Endothelial cell of umbilical vein (primary cell): ENCODE results near the gene ANAPC16. TPM values are rescaled to one million over a fixed set of nuclear protein-coding genes. Genes with fewer than 3 reads are reported as not detected.

ENCODE experiments used
- BruUV-seq: library from RNA; stranded (reverse); fragments of 400-500 nt; replicated peaks from 2 replicates; lab custom pipeline; 2021; lab: Mats Ljungman, UMichigan
- CTCF ChIA-PET: fragments of 300-600, 350-600 bp; sonication (Branson Sonifier 250); formaldehyde crosslinking; loops from one replicate; lab custom pipeline; 2021; ENCODE audit warnings: antibody characterized with exemption, inconsistent platforms; lab: Charles Lee
- POLR2A ChIA-PET: fragments of 300-600, 350-600 bp; sonication (Branson Sonifier 250); formaldehyde crosslinking; loops from one replicate; lab custom pipeline; 2021; ENCODE audit warnings: antibody characterized with exemption, inconsistent platforms; lab: Charles Lee
- DNase-seq: peaks from one replicate; pipeline ENCODE4 v3.0.0-alpha.2; 2011; ENCODE audit warnings: low read depth, low spot score
- FAIRE-seq: peaks from 2 replicates; lab custom pipeline; 2011; peaks lifted over from hg19 to GRCh38; lab: Jason Lieb, UNC
- H2AFZ ChIP-seq: 2 replicates; pipeline ENCODE4 v1.6.0; 2012; ENCODE audit warnings: low read depth, low read length, control low read depth, inconsistent platforms
- H3K27ac ChIP-seq: 2 replicates; pipeline ENCODE4 v1.5.1; 2011; ENCODE audit warnings: low read depth, mild to moderate bottlenecking, control low read depth, low read length, moderate library complexity; ENCODE audit not compliant: insufficient read depth
- H3K27me3 ChIP-seq, 2 experiments: 2 replicates each; pipeline versions ENCODE4 v1.6.0 to v1.6.1; 2011; ENCODE audit warnings: low read length in 2 of 2, mixed read lengths in 1 of 2; ENCODE audit not compliant: control insufficient read depth in 2 of 2, insufficient read depth in 2 of 2
- H3K36me3 ChIP-seq, 2 experiments: 2 replicates in 1 of 2; 3 replicates in 1 of 2; pipeline ENCODE4 v1.5.1; 2011; ENCODE audit warnings: low read length in 2 of 2, mild to moderate bottlenecking in 1 of 2, moderate library complexity in 1 of 2; ENCODE audit not compliant: control insufficient read depth in 2 of 2, insufficient read depth in 2 of 2; ENCODE audit errors: extremely low read depth in 1 of 2
- H3K4me1 ChIP-seq: 3 replicates; pipeline ENCODE4 v1.5.1; 2011; ENCODE audit warnings: mild to moderate bottlenecking, low read length; ENCODE audit not compliant: control insufficient read depth, insufficient read depth; ENCODE audit errors: extremely low read depth
- H3K4me2 ChIP-seq: 2 replicates; pipeline ENCODE4 v1.6.1; 2011; ENCODE audit warnings: low read length, control low read depth, mixed read lengths; ENCODE audit not compliant: insufficient read depth
- H3K4me3 ChIP-seq, 3 experiments: fragments of 200-600 bp in 1 of 3; sonication (generic), shearing (Covaris generic) in 1 of 3; replicated peaks in 1 of 3; 2 replicates each; pipeline ENCODE4 v1.5.1; 2011 to 2016; ENCODE audit warnings: control low read depth in 3 of 3, low read length in 3 of 3, mild to moderate bottlenecking in 2 of 3, inconsistent platforms in 1 of 3, low read depth in 1 of 3, moderate library complexity in 1 of 3; ENCODE audit not compliant: insufficient read depth in 1 of 3
- H3K79me2 ChIP-seq: 2 replicates; pipeline ENCODE4 v1.6.0; 2012; ENCODE audit warnings: low read length, inconsistent platforms; ENCODE audit not compliant: control insufficient read depth, insufficient read depth
- H3K9ac ChIP-seq: replicated peaks from 2 replicates; pipeline ENCODE3; 2011; ENCODE audit warnings: low read length, control low read depth; ENCODE audit not compliant: insufficient read depth; ENCODE audit errors: extremely low read depth
- H3K9me1 ChIP-seq: replicated peaks from 3 replicates; pipeline ENCODE4 v1.6.0; 2011; ENCODE audit warnings: mild to moderate bottlenecking, low read length; ENCODE audit not compliant: control insufficient read depth, insufficient read depth; ENCODE audit errors: extremely low read depth
- H3K9me3 ChIP-seq: replicated peaks from 2 replicates; pipeline ENCODE4 v1.5.1; 2012; ENCODE audit warnings: low read length, inconsistent platforms; ENCODE audit not compliant: control insufficient read depth, insufficient read depth
- H4K20me1 ChIP-seq: replicated peaks from 2 replicates; pipeline ENCODE3; 2011; ENCODE audit warnings: mild to moderate bottlenecking, low read length; ENCODE audit not compliant: control insufficient read depth, insufficient read depth; ENCODE audit errors: extremely low read depth
- CTCF ChIP-seq, 2 donors: IDR thresholded peaks; 1 replicate in 1 of 2; 2 replicates in 1 of 2; pipeline ENCODE4 v1.5.1; 2011; ENCODE audit warnings: low read length in 2 of 2, mild to moderate bottlenecking in 2 of 2, moderate library complexity in 2 of 2, control low read depth in 1 of 2, inconsistent platforms in 1 of 2, low read depth in 1 of 2; ENCODE audit not compliant: insufficient read depth in 1 of 2; ENCODE audit errors: extremely low read depth in 1 of 2
- EZH2 ChIP-seq: IDR thresholded peaks from 2 replicates; pipeline ENCODE4 v1.6.1; 2012; ENCODE audit warnings: borderline replicate concordance, low read depth, mild to moderate bottlenecking, moderate library complexity, low read length, inconsistent platforms; ENCODE audit not compliant: severe bottlenecking
- JUN ChIP-seq: IDR thresholded peaks from 2 replicates; pipeline ENCODE4 v1.6.1; 2011; ENCODE audit warnings: borderline replicate concordance, low read depth; ENCODE audit not compliant: insufficient read length, insufficient read depth
- MYC ChIP-seq: IDR thresholded peaks from one replicate; pipeline ENCODE4 v1.6.1; 2011; ENCODE audit warnings: mild to moderate bottlenecking, low read depth, low read length
- POLR2A ChIP-seq: IDR thresholded peaks from 2 replicates; pipeline ENCODE4 v1.6.1; 2012; ENCODE audit warnings: low read depth, mild to moderate bottlenecking, control low read depth, low read length
- dilution Hi-C: fragments of 300-500 bp; cut with MboI; formaldehyde crosslinking; loops from one replicate; pipeline ENCODE4 v1.15.0; 2019; ENCODE audit warnings: low sequenced_read_pairs; ENCODE audit not compliant: extremely low pct_ligation_motif_present
- intact Hi-C: fragments of 100-400 bp; cut with micrococcal nuclease; formaldehyde crosslinking; loops from one replicate; pipeline ENCODE4 v1.10.0; 2022
- polyA plus RNA-seq, 4 experiments: library from polyadenylated mRNA; depleted of rRNA in 3 of 4; stranded (reverse) in 3 of 4; unstranded in 1 of 4; fragments of >200 nt; gene quantifications; 2 replicates each; pipeline versions ENCODE4 v1.2.1 to v1.2.3, GENCODE V29; 2011 to 2012; ENCODE audit warnings: missing spikeins in 1 of 4
- total RNA-seq: library from RNA; stranded (reverse); gene quantifications from 2 replicates; pipeline ENCODE4 v1.2.3, GENCODE V29; 2021

The ANAPC16 gene
- total and polyA plus RNA-seq, 2 donors (not counting 3 experiments of a cell fraction or from before 2014, with no cell fraction given), result 38.1 to 44.4 TPM

- no peaks in the 10 kb centered on the region for H3K9me3 ChIP-seq
- H3K27ac ChIP-seq, result no peak overlapping the region
- ChIA-PET CTCF (interaction anchor here (0.9 to 9.4 kb wide), 16 partner anchors 15 to 380 kb away, joined by 3 to 214 read pairs (median 9); no protein-coding TSS in a partner anchor), POLR2A (interaction anchor here (2.1 to 6.1 kb wide), 6 partner anchors 16 to 59 kb away, joined by 8 to 59 read pairs (median 26); no protein-coding TSS in a partner anchor)
- H3K27me3 ChIP-seq, result no peaks in the 10 kb centered on the region
- no peaks in the 10 kb centered on the region for H3K9me1 ChIP-seq
- peaks cover 16% of the 10 kb centered on the region for H3K79me2 ChIP-seq
- no peak for FAIRE-seq
- TF ChIP-seq MYC, result no peak
- peak overlapping the region; percentile 70 for H3K4me2 ChIP-seq
- intact Hi-C loops (no loop called here), dilution Hi-C loops (no loop called here)
- peaks cover 23% of the 10 kb centered on the region for H3K4me1 ChIP-seq
- peak overlapping the region in 2 of 3 experiments; percentile 66 to 68 for H3K4me3 ChIP-seq
- no peak overlapping the region for H3K9ac ChIP-seq
- no peak overlapping the region for H2AFZ ChIP-seq
- BruUV-seq, result no TSS peak
- DNase-seq, result no peak
- peaks cover 0 to 7% of the 10 kb centered on the region in 2 experiments for H3K36me3 ChIP-seq
- H4K20me1 ChIP-seq, result no peaks in the 10 kb centered on the region
Measured at GRCh38 chr10:72276013-72276387, 60.2 kb downstream of the ANAPC16 start.

GRCh38 chr10:72276421-72277339 is 60.9 kb downstream of the ANAPC16 start:
- no TSS peak for BruUV-seq
- ChIA-PET POLR2A (interaction anchor here (2.1 to 6.1 kb wide), 4 partner anchors 44 to 58 kb away, joined by 8 to 59 read pairs (median 32); no protein-coding TSS in a partner anchor), CTCF (interaction anchor here (0.9 to 9.4 kb wide), 12 partner anchors 14 to 228 kb away, joined by 3 to 214 read pairs (median 10); no protein-coding TSS in a partner anchor)
- Histone ChIP-seq H3K4me3 (no peak overlapping the region), H3K27me3 (no peaks in the 10 kb centered on the region), H3K4me2 (no peak overlapping the region), H3K79me2 (peaks cover 16% of the 10 kb centered on the region), H3K4me1 (peaks cover 23% of the 10 kb centered on the region), H2AFZ (no peak overlapping the region), H3K9me1 (no peaks in the 10 kb centered on the region), H4K20me1 (no peaks in the 10 kb centered on the region), H3K36me3 (peaks cover 0 to 7% of the 10 kb centered on the region in 2 experiments), H3K27ac (no peak overlapping the region), H3K9me3 (no peaks in the 10 kb centered on the region), H3K9ac (no peak overlapping the region)
- peak; percentile 90 for TF ChIP-seq POLR2A
- no peak for TF ChIP-seq CTCF (IDR thresholded peaks at IDR 0.05; ENCODE audit: extremely low read depth in 1 of 2, insufficient read depth in 1 of 2, low read depth in 1 of 2, low read length in 2 of 2)
- TF ChIP-seq EZH2, result no peak
- TF ChIP-seq JUN, result no peak
- DNase-seq, result no peak
- no peak for FAIRE-seq
- dilution Hi-C loops (no loop called here), intact Hi-C loops (no loop called here)
